Stimulated activated CD4-positive, alpha-beta T cell treated with anti-CD3 and anti-CD28 coated beads, Interleukin-15, amount 100 ng/mL, for 24 hours (primary cell): ENCODE data around the gene SYNPR.
"Not testable (repeated sequence)": the region's sequence is repeated elsewhere in the genome, so short reads cannot be mapped to it uniquely, and the experiment has no call there.

Experiments used
- DNase-seq: peaks from one replicate; pipeline ENCODE4 v3.0.0-alpha.2; 2020

SYNPR gene

DNA sequence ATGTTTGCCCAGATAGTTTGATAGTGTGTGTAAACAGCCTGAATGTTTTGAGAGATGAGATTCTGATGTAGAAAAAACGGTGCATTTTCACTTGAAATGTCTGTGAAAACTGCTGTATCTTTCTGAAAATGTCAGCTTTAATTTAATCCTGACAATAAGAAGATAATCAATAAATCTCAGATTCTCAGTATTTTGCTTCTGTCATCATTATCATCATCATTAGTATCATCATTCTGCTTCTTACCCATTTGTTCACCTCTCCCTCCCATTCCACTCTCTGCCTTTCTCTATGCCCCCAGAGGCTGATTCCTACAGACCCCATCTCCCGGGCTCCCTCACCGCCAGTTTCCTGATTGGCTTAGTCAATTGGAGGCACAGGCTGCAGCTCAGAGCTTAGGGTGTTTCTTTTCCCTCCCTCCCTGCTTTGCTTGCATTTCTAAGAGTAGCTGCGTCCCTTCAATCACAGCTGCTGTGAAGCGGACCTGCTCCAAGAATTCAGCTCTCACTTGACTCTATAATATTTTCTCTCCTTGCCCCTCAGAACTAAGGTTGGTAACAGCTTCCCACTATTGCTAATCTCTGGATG is 366.2 kb downstream of the SYNPR start:
- no peak for DNase-seq

DNA sequence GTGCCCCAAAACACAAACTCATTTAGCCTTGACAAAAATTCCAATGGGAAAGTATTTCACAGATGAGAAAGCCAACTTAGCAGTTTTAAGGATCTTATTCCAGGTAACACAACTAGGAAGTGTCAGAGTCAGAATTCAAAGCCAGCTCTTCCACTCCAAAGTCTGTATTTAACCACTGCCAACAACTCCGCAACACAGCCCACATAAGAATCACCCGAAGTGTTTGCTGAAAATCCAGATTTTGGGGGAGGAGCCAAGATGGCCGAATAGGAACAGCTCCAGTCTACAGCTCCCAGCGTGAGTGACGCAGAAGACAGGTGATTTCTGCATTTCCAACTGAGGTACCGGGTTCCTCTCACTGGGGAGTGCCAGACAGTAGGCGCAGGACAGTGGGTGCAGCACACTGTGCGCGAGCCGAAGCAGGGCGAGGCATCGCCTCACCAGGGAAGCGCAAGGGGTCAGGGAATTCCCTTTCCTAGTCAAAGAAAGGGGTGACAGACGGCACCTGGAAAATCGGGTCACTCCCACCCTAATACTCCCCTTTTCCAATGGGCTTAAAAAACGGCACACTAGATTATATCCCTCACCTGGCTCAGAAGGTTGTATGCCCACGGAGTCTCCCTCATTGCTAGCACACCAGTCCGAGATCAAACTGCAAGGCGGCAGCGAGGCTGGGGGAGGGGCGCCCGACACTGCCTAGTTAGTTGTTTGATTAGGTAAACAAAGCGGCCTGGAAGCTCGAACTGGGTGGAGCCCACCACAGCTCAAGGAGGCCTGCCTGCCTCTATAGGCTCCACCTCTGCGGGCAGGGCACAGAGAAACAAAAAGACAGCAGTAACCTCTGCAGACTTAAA is 367.0 kb downstream of the SYNPR start:
- DNase-seq: not testable (repeated sequence)

DNA sequence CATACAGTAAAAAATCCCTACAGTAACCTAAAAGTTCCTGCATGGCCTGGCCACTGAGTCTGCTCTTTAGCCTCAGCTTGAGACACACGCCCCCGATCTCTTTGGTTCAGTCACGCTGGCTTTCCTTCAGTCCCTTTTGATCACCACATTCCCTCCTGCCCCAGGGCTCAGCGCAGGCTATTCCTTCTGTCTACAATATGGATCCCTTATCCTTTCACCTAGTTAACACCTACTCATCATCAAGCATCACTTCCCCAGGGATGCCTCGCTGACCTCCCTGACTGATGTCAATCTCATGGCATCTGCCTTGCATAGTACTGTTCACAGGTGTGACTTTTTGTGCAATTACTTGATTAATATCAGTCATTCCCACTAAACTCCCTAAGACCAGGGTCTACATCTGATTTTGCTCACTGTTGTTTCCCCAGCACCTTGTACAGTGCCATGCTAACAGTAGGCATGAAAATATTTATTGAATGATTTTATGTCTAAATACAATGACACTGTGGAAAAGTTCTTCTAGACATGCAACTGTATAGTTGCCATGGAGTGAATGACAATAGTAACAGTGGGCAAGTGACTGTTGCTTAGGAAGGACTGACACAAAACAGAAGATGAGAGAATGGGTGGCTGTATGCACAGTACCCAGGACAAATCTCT is 374.1 kb downstream of the SYNPR start, which contains the start of gene SNTN:
TSS of gene SNTN (plus strand) at position 610 of the 660 bp plus-strand sequence. CDS start at position 623, 13 bp downstream.
- DNase-seq: no peak

DNA sequence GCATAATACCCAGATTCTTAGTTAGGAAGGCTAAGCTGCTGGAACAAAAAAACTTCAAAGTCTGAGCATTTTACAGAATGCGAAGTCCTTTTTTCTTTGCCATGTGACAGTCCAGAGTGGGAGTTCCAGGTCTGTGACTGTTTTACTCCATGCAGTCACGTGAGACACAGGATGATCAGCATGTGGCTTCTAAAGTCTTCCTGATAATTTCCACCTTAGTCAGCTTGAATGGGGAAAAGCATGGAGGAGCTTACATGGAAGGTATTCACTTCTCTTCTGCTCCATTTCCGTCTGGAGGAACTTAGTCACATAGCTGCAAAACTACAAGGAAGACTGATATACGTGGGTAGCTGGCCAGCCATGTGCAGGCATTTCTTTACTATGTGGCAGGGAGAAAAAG is 376.1 kb downstream of the SYNPR start:
- DNase-seq: no peak

DNA sequence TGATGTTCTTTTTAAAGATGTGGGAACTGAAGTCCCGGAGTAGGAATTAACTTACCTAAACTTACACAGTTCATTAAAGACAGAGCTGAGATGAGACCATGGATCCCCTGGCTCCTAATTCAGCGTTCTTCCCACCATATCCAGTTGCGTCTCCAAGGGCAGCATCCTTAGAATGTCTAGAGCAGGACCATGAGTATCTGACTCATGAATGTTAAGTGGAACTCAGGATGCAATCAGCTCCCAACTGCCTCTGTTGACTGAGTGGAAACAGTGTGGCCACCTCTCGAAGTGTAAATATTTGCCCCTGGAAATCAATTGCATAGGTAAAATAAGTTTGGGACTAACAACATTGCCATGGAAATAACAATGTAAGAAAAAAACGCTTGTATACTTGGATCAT is 376.8 kb downstream of the SYNPR start:
- no peak for DNase-seq

DNA sequence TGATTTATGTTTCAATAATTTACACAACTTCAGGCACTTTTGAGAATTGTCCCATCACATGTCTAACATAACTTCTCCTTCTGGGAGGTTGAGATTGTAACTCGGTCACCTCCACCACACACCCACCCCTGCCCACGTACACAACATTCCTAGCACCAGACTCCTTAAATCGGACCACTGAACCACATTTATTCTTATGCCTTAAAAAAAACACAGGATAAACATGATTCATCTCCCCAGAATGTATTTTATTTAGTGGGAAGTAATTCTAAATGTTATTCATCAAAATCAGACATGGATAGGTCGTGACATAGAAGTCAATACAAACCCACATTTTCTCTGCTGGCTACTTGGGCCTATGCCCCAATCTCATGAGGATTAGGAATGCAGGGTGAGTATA is 377.4 kb downstream of the SYNPR start:
- no peak for DNase-seq

DNA sequence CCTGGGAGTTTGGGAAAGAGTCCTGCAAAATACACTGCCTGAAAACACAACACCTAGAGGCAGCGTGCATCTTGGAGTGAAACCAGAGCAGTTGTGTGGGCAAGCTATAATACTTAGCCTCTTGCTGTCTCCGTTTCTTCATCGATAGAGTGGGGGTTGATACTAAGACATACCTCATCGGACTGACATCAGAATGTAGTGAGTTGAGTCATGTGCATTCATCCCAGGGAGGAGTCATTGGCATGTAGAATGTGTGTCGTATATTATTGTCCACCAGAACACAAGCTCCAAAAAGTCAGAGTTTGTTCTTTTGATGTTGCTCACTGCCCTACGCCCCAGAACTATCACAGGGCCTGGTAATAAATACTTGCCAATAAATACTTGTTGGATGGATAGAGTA is 378.7 kb downstream of the SYNPR start:
- no peak for DNase-seq

DNA sequence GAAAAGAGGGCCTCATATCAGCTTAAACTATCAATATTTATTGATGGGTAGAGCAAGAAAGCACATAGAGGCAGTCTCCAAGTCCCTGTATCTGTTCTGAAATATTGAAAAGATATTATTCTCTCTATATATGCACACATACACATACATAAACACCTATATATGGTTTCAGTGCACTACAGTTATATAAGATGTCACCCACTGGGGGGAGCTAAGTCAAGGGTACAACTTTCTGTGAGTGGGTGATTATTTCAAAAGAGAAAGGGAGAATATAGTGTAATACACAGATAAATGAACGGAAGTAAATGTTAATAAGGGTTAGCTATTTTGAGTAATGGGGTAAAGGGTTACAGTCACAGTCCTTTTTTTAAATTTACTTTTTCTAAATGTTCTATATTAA is 383.1 kb downstream of the SYNPR start:
- no peak for DNase-seq

DNA sequence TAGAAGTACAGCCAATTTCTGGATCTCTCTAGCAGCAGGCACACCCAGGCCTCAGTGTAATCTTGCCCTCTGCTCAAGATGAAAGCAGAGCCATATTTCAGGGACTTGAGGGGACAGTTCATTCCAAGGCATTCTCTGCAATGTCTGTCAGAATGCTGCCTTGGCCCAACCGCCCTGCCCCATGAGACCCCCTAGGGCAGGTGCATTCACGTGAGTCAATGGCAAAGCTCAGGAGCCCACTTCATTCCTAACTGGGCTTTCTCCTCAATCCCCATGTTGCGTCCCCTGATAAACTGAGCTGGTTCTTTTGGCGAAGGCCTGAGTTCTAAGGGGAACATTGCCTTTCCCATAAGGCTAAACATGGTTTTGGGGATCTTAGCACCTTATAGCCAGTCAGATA is 383.9 kb downstream of the SYNPR start:
- DNase-seq: no peak

DNA sequence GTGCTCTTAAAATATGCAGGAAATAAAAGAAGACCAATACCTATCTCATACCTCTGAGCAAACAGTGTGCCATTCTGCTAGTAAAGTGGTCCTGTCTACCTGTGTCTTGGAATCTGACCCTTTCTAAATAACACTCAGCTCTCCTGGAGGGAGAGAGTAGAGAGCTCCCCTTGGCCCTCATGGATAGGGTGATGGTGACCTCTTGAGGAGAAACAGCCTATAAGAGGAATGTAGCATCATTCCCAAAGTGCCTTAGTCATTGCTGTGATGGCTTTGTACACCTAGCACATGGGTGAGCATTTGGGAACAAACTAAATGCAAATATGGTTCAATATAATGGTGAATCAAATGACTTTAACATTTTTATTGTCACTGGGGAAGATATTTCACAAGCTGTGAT is 384.4 kb downstream of the SYNPR start:
- DNase-seq: no peak
